GM12891 (cell line): Measurements from ENCODE around the gene RP2.

Source experiments
- POLR2A ChIP-seq: IDR thresholded peaks from 2 replicates; pipeline ENCODE4 v1.6.1; 2011; ENCODE audit warnings: low read depth, low read length, control low read depth
- POLR2AphosphoS5 ChIP-seq: IDR thresholded peaks from 2 replicates; pipeline ENCODE4 v1.6.1; 2011; ENCODE audit warnings: low read depth, low read length, control low read depth
- TAF1 ChIP-seq: IDR thresholded peaks from 2 replicates; pipeline ENCODE4 v1.6.1; 2011; ENCODE audit warnings: low read depth, low read length, control low read depth

DNA sequence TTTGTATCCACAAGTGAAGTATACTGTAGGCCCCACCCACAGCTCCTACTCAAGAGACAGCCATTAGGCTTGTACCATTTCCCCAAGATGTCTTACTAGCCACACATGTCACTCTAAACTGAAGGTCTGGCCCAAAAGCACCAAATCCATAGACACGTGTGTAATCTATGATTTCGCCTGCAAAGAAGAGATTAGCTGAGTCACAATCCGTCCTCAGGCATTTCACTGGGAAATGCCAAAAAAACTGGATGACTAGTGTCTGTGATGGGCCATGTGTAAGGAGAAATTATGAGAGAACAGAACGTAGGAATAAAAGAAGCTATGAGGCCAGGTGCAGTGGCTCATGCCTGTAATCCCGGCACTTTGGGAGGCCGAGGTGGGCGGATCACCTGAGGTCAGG, 21.9 kb upstream of the RP2 start:
- TF ChIP-seq POLR2A (no peak), POLR2AphosphoS5 (no peak), TAF1 (no peak)
